ENCODE measurements around the gene MNT. TPM values are rescaled to one million over a fixed set of nuclear protein-coding genes. Genes with fewer than 3 reads are reported as not detected.

MNT gene
- total and polyA plus RNA-seq, 9 of the 15 experiments (the other 6 are each of a cell fraction or from before 2014, with no cell fraction given) = 0.18 to 23.8 (median 5.3) TPM

GRCh38 chr17:2347805-2348685 is 52.8 kb downstream of the MNT start:
- H3K27ac ChIP-seq (ENCODE audit: extremely low read depth, low read depth, low read length) = no peak overlapping the region
- no peaks in the 10 kb centered on the region for H4K20me1 ChIP-seq (replicated peaks; ENCODE audit: control insufficient read depth, insufficient read depth, low read length)
- no peaks in the 10 kb centered on the region for H3K27me3 ChIP-seq (ENCODE audit: control insufficient read depth in 2 of 2, insufficient read depth in 2 of 2, low read length in 2 of 2)
- no TSS peak for BruUV-seq (replicated peaks)
- no peaks in the 10 kb centered on the region for H3K79me2 ChIP-seq (ENCODE audit: control insufficient read depth, insufficient read depth, low read length)
- no peak overlapping the region for H2AFZ ChIP-seq (ENCODE audit: low read depth, low read length)
- 56% methylated on average over 7 of the region's 11 CpGs for WGBS (ENCODE audit: insufficient coverage, low coverage, missing lambda C conversion rate)
- ATAC-seq (no peak), DNase-seq (ENCODE audit: extremely low read depth in 1 of 4, low spot score in 3 of 4) (no peak), FAIRE-seq (no peak)
- H3K9ac ChIP-seq (ENCODE audit: insufficient read depth in 1 of 2, low read depth in 2 of 2, low read length in 2 of 2) = no peak overlapping the region
- POLR2A ChIA-PET = interaction anchor here (1.3 kb wide), 1 partner anchor 10 kb away, joined by 3 read pairs; no protein-coding TSS in a partner anchor
- H3K4me2 ChIP-seq (ENCODE audit: insufficient read depth, low read length) = no peak overlapping the region
- H3K9me1 ChIP-seq (ENCODE audit: control insufficient read depth, insufficient read depth, low read length) = no peaks in the 10 kb centered on the region
- peaks cover 4 to 7% of the 10 kb centered on the region in 2 experiments; a peak in 4 of 5 replicates for H3K4me1 ChIP-seq (replicated peaks in 1 of 2; ENCODE audit: control insufficient read depth in 2 of 2, insufficient read depth in 2 of 2, low read length in 2 of 2)
- CTCF ChIA-PET (ENCODE audit: low intra/inter-chr PET ratio) = no interaction called here
- intact Hi-C loops (cut with micrococcal nuclease) (no loop called here), in situ Hi-C loops (cut with MboI) (no loop called here)
- no peak overlapping the region for H3K4me3 ChIP-seq
- no peaks in the 10 kb centered on the region for H3K9me3 ChIP-seq (replicated peaks; ENCODE audit: control insufficient read depth, insufficient read depth, low read depth, low read length)
- H3K36me3 ChIP-seq (ENCODE audit: control insufficient read depth, insufficient read depth, low read length) = peaks cover 4% of the 10 kb centered on the region; the same call in 1 of the 3 replicates
- no peak for TF ChIP-seq HOXB6 (CRISPR knock-in tag; IDR thresholded peaks at IDR 0.05; ENCODE audit: borderline replicate concordance)
- TF ChIP-seq ZKSCAN3 (CRISPR knock-in tag; IDR thresholded peaks at IDR 0.05) = no peak
- no peak for TF ChIP-seq NFIX (CRISPR knock-in tag; IDR thresholded peaks at IDR 0.05; ENCODE audit: low read depth)
- TF ChIP-seq SIRT6 (IDR thresholded peaks at IDR 0.05; ENCODE audit: low read depth, low read length) = no peak
- TF ChIP-seq PHF21A (IDR thresholded peaks at IDR 0.05; ENCODE audit: borderline replicate concordance, low read depth) = no peak
- TF ChIP-seq ELK1 (CRISPR knock-in tag; IDR thresholded peaks at IDR 0.05) = no peak
- TF ChIP-seq ZNF347 (CRISPR knock-in tag; IDR thresholded peaks at IDR 0.05; ENCODE audit: low read depth) = no peak
- no peak for TF ChIP-seq SFPQ (IDR thresholded peaks at IDR 0.05; ENCODE audit: low read depth, low read length)
- TF ChIP-seq THAP12 (CRISPR knock-in tag; IDR thresholded peaks at IDR 0.05) = no peak
- no peak for TF ChIP-seq TAF7 (tag; IDR thresholded peaks at IDR 0.05)
- no peak for TF ChIP-seq NONO (IDR thresholded peaks at IDR 0.05; ENCODE audit: low read depth in 2 of 2, low read length in 1 of 2)
- no peak for TF ChIP-seq GTF3C2 (IDR thresholded peaks at IDR 0.05; ENCODE audit: borderline replicate concordance, extremely low read depth, insufficient read length)

Measured in K562 (cell line).